Neural progenitor cell (in vitro differentiated cells): ENCODE measurements around the gene AKAP6.

Source experiments
- EZH2 ChIP-seq: fragments of 200-600 bp; sonication (generic); IDR thresholded peaks from 2 replicates; pipeline ENCODE4 v1.6.1; 2017; ENCODE audit warnings: antibody characterized with exemption, mild to moderate bottlenecking, moderate library complexity
- EZH2phosphoT487 ChIP-seq: fragments of 200-600 bp; sonication (generic); IDR thresholded peaks from 2 replicates; pipeline ENCODE4 v1.6.1; 2017; ENCODE audit warnings: antibody characterized with exemption
- TF ChIP-seq, protein P1 (sequence below): fragments of 200-600 bp; sonication (generic); IDR thresholded peaks from 2 replicates; pipeline ENCODE4 v1.5.1; 2017; ENCODE audit warnings: antibody characterized with exemption, mild to moderate bottlenecking

- TF ChIP-seq EZH2 (no peak), EZH2phosphoT487 (no peak)
- TF ChIP-seq, protein P1, sequence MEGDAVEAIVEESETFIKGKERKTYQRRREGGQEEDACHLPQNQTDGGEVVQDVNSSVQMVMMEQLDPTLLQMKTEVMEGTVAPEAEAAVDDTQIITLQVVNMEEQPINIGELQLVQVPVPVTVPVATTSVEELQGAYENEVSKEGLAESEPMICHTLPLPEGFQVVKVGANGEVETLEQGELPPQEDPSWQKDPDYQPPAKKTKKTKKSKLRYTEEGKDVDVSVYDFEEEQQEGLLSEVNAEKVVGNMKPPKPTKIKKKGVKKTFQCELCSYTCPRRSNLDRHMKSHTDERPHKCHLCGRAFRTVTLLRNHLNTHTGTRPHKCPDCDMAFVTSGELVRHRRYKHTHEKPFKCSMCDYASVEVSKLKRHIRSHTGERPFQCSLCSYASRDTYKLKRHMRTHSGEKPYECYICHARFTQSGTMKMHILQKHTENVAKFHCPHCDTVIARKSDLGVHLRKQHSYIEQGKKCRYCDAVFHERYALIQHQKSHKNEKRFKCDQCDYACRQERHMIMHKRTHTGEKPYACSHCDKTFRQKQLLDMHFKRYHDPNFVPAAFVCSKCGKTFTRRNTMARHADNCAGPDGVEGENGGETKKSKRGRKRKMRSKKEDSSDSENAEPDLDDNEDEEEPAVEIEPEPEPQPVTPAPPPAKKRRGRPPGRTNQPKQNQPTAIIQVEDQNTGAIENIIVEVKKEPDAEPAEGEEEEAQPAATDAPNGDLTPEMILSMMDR = no peak
These were observed 415.8 kb downstream of the AKAP6 start for GRCh38 chr14:32744811-32745445.
